ENCODE results near the gene ABCA3. TPM values are rescaled to one million over a fixed set of nuclear protein-coding genes. Genes with fewer than 3 reads are reported as not detected.
"Not testable (repeated sequence)": the region's sequence is repeated elsewhere in the genome, so short reads cannot be mapped to it uniquely, and the experiment has no call there.

ABCA3 gene
- total RNA-seq, 4 donors from 2014 or later = 3.4 to 8.6 (median 3.7) TPM

GRCh38 chr16:2386990-2387389 lies 46.5 kb upstream of the ABCA3 start:
- peaks cover 18% of the 10 kb centered on the region for H3K27me3 ChIP-seq
- intact Hi-C loops (cut with DNase I; ENCODE audit: low total_unique reads) = loop anchor here (1.0 kb wide), 1 partner anchor 33 kb away; no protein-coding TSS in a partner anchor
- no peaks in the 10 kb centered on the region for H3K4me1 ChIP-seq
- H3K27ac ChIP-seq = no peak overlapping the region
- H3K36me3 ChIP-seq = no peaks in the 10 kb centered on the region
- no peak overlapping the region for H3K4me3 ChIP-seq
- DNase-seq = no peak
- H3K9me3 ChIP-seq = peaks cover 0 to 7% of the 10 kb centered on the region in 2 donors
- in situ Hi-C loops (cut with MboI; ENCODE audit: low pct_ligation_motif_present in 1 of 4, low pct_unique_long_range_greater_than_20kb in 1 of 4, low sequenced_read_pairs in 3 of 4) = no loop called here
- TF ChIP-seq CTCF (IDR thresholded peaks at IDR 0.05) (peak in 1 of 5 experiments; percentile 10), POLR2AphosphoS5 (IDR thresholded peaks at IDR 0.05) (no peak)
- 62 to 65% methylated on average over 3 of the region's 3 CpGs for WGBS, 2 donors (ENCODE audit: low coverage in 1 of 2)

- 89% methylated on average over 19 of the region's 19 CpGs; no CpG with 5 or more reads in 1 of the 2 donors for WGBS, 2 donors (ENCODE audit: low coverage in 1 of 2)
- H3K9me3 ChIP-seq; in situ Hi-C loops (cut with MboI; ENCODE audit: low pct_ligation_motif_present in 1 of 4, low pct_unique_long_range_greater_than_20kb in 1 of 4, low sequenced_read_pairs in 3 of 4); intact Hi-C loops (cut with DNase I; ENCODE audit: low total_unique reads); H3K4me1 ChIP-seq; DNase-seq; H3K27ac ChIP-seq; H3K36me3 ChIP-seq; H3K4me3 ChIP-seq: not testable (repeated sequence)
- peaks cover 18% of the 10 kb centered on the region for H3K27me3 ChIP-seq
Measured at GRCh38 chr16:2385982-2386381, 45.5 kb upstream of the ABCA3 start.

DNA sequence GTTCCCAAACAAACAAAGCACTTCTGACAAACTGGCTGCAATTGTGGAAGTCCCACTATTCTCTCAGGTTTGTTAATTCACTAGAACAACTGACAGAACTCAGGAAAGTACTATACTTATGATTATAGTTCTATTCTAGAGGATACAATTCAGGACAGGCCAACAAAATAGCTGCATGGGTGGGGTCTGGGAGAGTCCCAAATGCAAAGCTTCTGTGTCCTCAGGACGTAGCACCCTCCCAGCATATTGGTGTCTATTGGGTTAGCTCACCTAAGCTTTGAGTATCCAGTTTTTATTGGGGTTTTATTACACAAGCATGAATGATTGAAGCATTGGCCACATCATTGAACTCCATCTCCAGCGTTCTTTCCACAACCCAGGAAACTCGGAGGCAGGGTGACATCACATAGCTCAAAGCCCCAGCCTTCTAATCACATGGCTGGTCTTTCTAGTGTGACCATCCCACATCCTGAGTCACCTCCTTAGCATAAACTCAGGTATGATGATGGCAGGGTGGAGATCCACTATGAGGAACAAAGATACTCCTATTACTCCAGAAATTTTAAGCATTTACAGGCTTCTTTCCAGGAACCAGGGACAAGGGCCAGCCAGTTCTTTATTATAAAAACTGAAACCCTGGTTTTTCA lies 44.8 kb upstream of the ABCA3 start:
- intact Hi-C loops (cut with DNase I; ENCODE audit: low total_unique reads) (no loop called here), in situ Hi-C loops (cut with MboI; ENCODE audit: low pct_ligation_motif_present in 1 of 4, low pct_unique_long_range_greater_than_20kb in 1 of 4, low sequenced_read_pairs in 3 of 4) (no loop called here)
- no peak overlapping the region for H3K27ac ChIP-seq
- H3K27me3 ChIP-seq = peaks cover 18% of the 10 kb centered on the region
- TF ChIP-seq CTCF (IDR thresholded peaks at IDR 0.05) (no peak), POLR2AphosphoS5 (IDR thresholded peaks at IDR 0.05) (no peak), EP300 (IDR thresholded peaks at IDR 0.05; ENCODE audit: low read depth) (no peak), POLR2A (IDR thresholded peaks at IDR 0.05) (no peak)
- H3K9me3 ChIP-seq = peaks cover 0 to 7% of the 10 kb centered on the region in 2 donors
- no peaks in the 10 kb centered on the region for H3K36me3 ChIP-seq
- no peaks in the 10 kb centered on the region for H3K4me1 ChIP-seq
- H3K4me3 ChIP-seq = no peak overlapping the region
- no peak for DNase-seq
- whole genome bisulfite sequencing, 2 donors (ENCODE audit: low coverage in 1 of 2) = 14 to 58% methylated on average over 1 to 3 of the region's 3 CpGs

GRCh38 chr16:2384426-2384825 lies 43.9 kb upstream of the ABCA3 start:
- 19 to 45% methylated on average over 2 of the region's 2 CpGs for WGBS, 2 donors (ENCODE audit: low coverage in 1 of 2)
- Histone ChIP-seq H3K27ac (no peak overlapping the region), H3K27me3 (peaks cover 18% of the 10 kb centered on the region), H3K36me3 (no peaks in the 10 kb centered on the region), H3K9me3 (peaks cover 0 to 7% of the 10 kb centered on the region in 2 donors), H3K4me1 (no peaks in the 10 kb centered on the region), H3K4me3 (no peak overlapping the region)
- no peak for DNase-seq
- no peak for TF ChIP-seq POLR2AphosphoS5 (IDR thresholded peaks at IDR 0.05)
- no peak for TF ChIP-seq POLR2A (IDR thresholded peaks at IDR 0.05)
- in situ Hi-C loops (cut with MboI; ENCODE audit: low pct_ligation_motif_present in 1 of 4, low pct_unique_long_range_greater_than_20kb in 1 of 4, low sequenced_read_pairs in 3 of 4) = no loop called here
- intact Hi-C loops (cut with DNase I; ENCODE audit: low total_unique reads) = no loop called here

DNA sequence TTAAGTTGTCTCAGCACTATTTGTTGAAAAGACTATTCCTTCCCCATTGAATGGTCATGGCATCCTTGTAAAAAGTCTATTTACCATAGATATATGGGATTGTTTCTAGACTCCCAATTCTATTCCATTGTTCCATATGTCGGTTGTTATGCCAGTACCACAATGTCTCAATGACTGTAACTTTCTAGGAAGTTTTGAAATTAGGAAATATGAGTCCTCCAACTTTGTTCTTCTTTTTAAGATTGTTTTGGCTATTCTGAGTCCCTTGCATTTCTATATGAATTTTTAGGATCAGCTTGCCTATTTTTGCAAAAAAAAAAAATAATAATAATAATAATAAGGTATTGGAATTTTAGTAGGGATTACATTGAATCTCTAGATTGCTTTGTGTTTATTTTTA lies 43.0 kb upstream of the ABCA3 start:
- peaks cover 0 to 1% of the 10 kb centered on the region in 2 donors for H3K9me3 ChIP-seq
- intact Hi-C loops (cut with DNase I; ENCODE audit: low total_unique reads) (no loop called here), in situ Hi-C loops (cut with MboI; ENCODE audit: low pct_ligation_motif_present in 1 of 4, low pct_unique_long_range_greater_than_20kb in 1 of 4, low sequenced_read_pairs in 3 of 4) (no loop called here)
- peaks cover 18% of the 10 kb centered on the region for H3K27me3 ChIP-seq
- no peak for TF ChIP-seq POLR2A (IDR thresholded peaks at IDR 0.05)
- WGBS, 2 donors (ENCODE audit: low coverage in 1 of 2) = 93 to 100% methylated on average over 1 of the region's 1 CpG
- H3K4me1 ChIP-seq = no peaks in the 10 kb centered on the region
- H3K36me3 ChIP-seq = no peaks in the 10 kb centered on the region
- H3K4me3 ChIP-seq = no peak overlapping the region
- no peak overlapping the region for H3K27ac ChIP-seq
- DNase-seq = no peak

- H3K27me3 ChIP-seq = peaks cover 11% of the 10 kb centered on the region
- H3K27ac ChIP-seq = no peak overlapping the region
- intact Hi-C loops (cut with DNase I; ENCODE audit: low total_unique reads) (no loop called here), in situ Hi-C loops (cut with MboI; ENCODE audit: low pct_ligation_motif_present in 1 of 4, low pct_unique_long_range_greater_than_20kb in 1 of 4, low sequenced_read_pairs in 3 of 4) (no loop called here)
- no peak overlapping the region for H3K4me3 ChIP-seq
- TF ChIP-seq CTCF (IDR thresholded peaks at IDR 0.05) (no peak), POLR2AphosphoS5 (IDR thresholded peaks at IDR 0.05) (no peak), EP300 (IDR thresholded peaks at IDR 0.05; ENCODE audit: low read depth) (no peak), POLR2A (IDR thresholded peaks at IDR 0.05) (no peak)
- WGBS, 2 donors (ENCODE audit: low coverage in 1 of 2) = 51 to 57% methylated on average over 3 of the region's 3 CpGs
- H3K9me3 ChIP-seq = no peaks in the 10 kb centered on the region
- no peaks in the 10 kb centered on the region for H3K4me1 ChIP-seq
- no peak for DNase-seq
- no peaks in the 10 kb centered on the region for H3K36me3 ChIP-seq
Measured at GRCh38 chr16:2374644-2375043, 34.1 kb upstream of the ABCA3 start.
